H1 (cell line): ENCODE measurements around the gene NSUN6. TPM values are rescaled to one million over a fixed set of nuclear protein-coding genes. Genes with fewer than 3 reads are reported as not detected.

ENCODE experiments used
- CTCF ChIA-PET: fragments of 300-600 bp; sonication (Branson Sonifier 250); formaldehyde crosslinking; loops from one replicate; lab custom pipeline; 2021; ENCODE audit not compliant: partially characterized antibody; lab: Charles Lee
- POLR2A ChIA-PET: fragments of 300-600 bp; sonication (Branson Sonifier 250); formaldehyde crosslinking; loops from one replicate; lab custom pipeline; 2021; ENCODE audit warnings: inconsistent platforms; ENCODE audit not compliant: partially characterized antibody; lab: Charles Lee
- DNase-seq, 2 experiments: peaks; one replicate each; pipeline versions ENCODE4 v3.0.0 to v3.0.0-alpha.2; 2010 to 2022; ENCODE audit warnings: low spot score in 2 of 2, low read depth in 1 of 2, mixed read lengths in 1 of 2
- FAIRE-seq: peaks from 2 replicates; lab custom pipeline; 2011; peaks lifted over from hg19 to GRCh38; lab: Jason Lieb, UNC
- H2AFZ ChIP-seq: 2 replicates; pipeline ENCODE4 v1.8.1; 2012; ENCODE audit warnings: low read length, inconsistent platforms
- H2AK5ac ChIP-seq: 2 replicates; pipeline ENCODE4 v1.6.1; 2013; ENCODE audit warnings: low read depth, low read length
- H2BK120ac ChIP-seq: replicated peaks from 2 replicates; pipeline ENCODE3; 2013; ENCODE audit warnings: low read depth, low read length, inconsistent platforms
- H2BK12ac ChIP-seq: 2 replicates; pipeline ENCODE4 v1.6.1; 2013; ENCODE audit warnings: low read depth, low read length
- H2BK15ac ChIP-seq: 2 replicates; pipeline ENCODE4 v1.6.1; 2013; ENCODE audit warnings: low read length
- H2BK20ac ChIP-seq: 2 replicates; pipeline ENCODE4 v1.6.1; 2013; ENCODE audit warnings: low read length
- H2BK5ac ChIP-seq: 2 replicates; pipeline ENCODE4 v1.6.1; 2013; ENCODE audit warnings: low read depth, low read length
- H3K14ac ChIP-seq: 2 replicates; pipeline ENCODE4 v1.6.1; 2013; ENCODE audit warnings: inconsistent platforms; ENCODE audit not compliant: insufficient read length
- H3K18ac ChIP-seq: 2 replicates; pipeline ENCODE4 v1.6.1; 2013; ENCODE audit warnings: low read length; ENCODE audit errors: extremely low read depth
- H3K23ac ChIP-seq: 2 replicates; pipeline ENCODE4 v1.6.1; 2013; ENCODE audit warnings: inconsistent platforms; ENCODE audit not compliant: insufficient read length
- H3K23me2 ChIP-seq: 2 replicates; pipeline ENCODE4 v1.6.1; 2013; ENCODE audit warnings: low read depth, low read length
- H3K27ac ChIP-seq: 2 replicates; pipeline ENCODE4 v1.6.1; 2011; ENCODE audit warnings: low read depth, low read length, inconsistent platforms
- H3K27me3 ChIP-seq, 4 experiments: replicated peaks in 1 of 4; 1 replicate in 1 of 4; 2 replicates in 3 of 4; pipeline versions ENCODE4 v1.6.1 to v1.8.1; 2011 to 2013; ENCODE audit warnings: low read length in 3 of 4, mild to moderate bottlenecking in 3 of 4, inconsistent platforms in 2 of 4, mixed read lengths in 2 of 4, moderate library complexity in 1 of 4; ENCODE audit not compliant: control insufficient read depth in 3 of 4, insufficient read depth in 3 of 4; ENCODE audit errors: extremely low read depth in 1 of 4
- H3K36me3 ChIP-seq, 4 experiments: 2 replicates each; pipeline versions ENCODE4 v1.6.1 to v1.8.1; 2011 to 2013; ENCODE audit warnings: mild to moderate bottlenecking in 4 of 4, low read length in 3 of 4, moderate library complexity in 2 of 4, control low read depth in 1 of 4, inconsistent platforms in 1 of 4; ENCODE audit not compliant: insufficient read depth in 4 of 4, control insufficient read depth in 2 of 4
- H3K4ac ChIP-seq: replicated peaks from 2 replicates; pipeline ENCODE3; 2013; ENCODE audit warnings: low read length, low read depth, mixed read lengths, inconsistent platforms; ENCODE audit not compliant: insufficient read length
- H3K4me1 ChIP-seq, 4 experiments: replicated peaks in 1 of 4; 1 replicate in 1 of 4; 2 replicates in 3 of 4; pipeline versions ENCODE4 v1.6.1 to v1.8.1; 2011 to 2013; ENCODE audit warnings: low read length in 3 of 4, inconsistent platforms in 2 of 4, mixed read lengths in 1 of 4; ENCODE audit not compliant: insufficient read depth in 4 of 4, control insufficient read depth in 3 of 4
- H3K4me2 ChIP-seq, 2 experiments: 2 replicates each; pipeline versions ENCODE4 v1.6.1 to v1.8.1; 2011 to 2013; ENCODE audit warnings: low read depth in 2 of 2, low read length in 2 of 2, control low read depth in 1 of 2, inconsistent platforms in 1 of 2, mild to moderate bottlenecking in 1 of 2; ENCODE audit not compliant: insufficient read depth in 1 of 2
- H3K4me3 ChIP-seq, 4 experiments: fragments of 200-600, 300-600 bp in 1 of 4; sonication (generic), shearing (Covaris generic), sonication (Bioruptor Twin) in 1 of 4; 2 replicates each; pipeline versions ENCODE4 v1.5.1 to v1.8.1; 2011 to 2016; ENCODE audit warnings: low read length in 4 of 4, low read depth in 3 of 4, control low read depth in 2 of 4, inconsistent platforms in 2 of 4, mild to moderate bottlenecking in 2 of 4, mixed read lengths in 1 of 4, moderate library complexity in 1 of 4; ENCODE audit not compliant: insufficient read depth in 2 of 4; ENCODE audit errors: extremely low read depth in 1 of 4
- H3K56ac ChIP-seq: replicated peaks from 2 replicates; pipeline ENCODE3; 2013; ENCODE audit warnings: low read depth, mild to moderate bottlenecking, mixed read lengths, low read length, inconsistent platforms; ENCODE audit not compliant: insufficient read length
- H3K79me1 ChIP-seq: 2 replicates; pipeline ENCODE4 v1.6.1; 2013; ENCODE audit warnings: low read depth, low read length, control low read depth
- H3K79me2 ChIP-seq, 2 experiments: 2 replicates each; pipeline versions ENCODE4 v1.6.1 to v1.8.1; 2012 to 2013; ENCODE audit warnings: low read length in 2 of 2, mild to moderate bottlenecking in 2 of 2, inconsistent platforms in 1 of 2; ENCODE audit not compliant: insufficient read depth in 2 of 2, control insufficient read depth in 1 of 2
- H3K9ac ChIP-seq, 4 experiments: replicated peaks in 1 of 4; 1 replicate in 1 of 4; 2 replicates in 3 of 4; pipeline versions ENCODE4 v1.6.1 to v1.8.1; 2011 to 2013; ENCODE audit warnings: low read depth in 3 of 4, low read length in 3 of 4, control low read depth in 2 of 4, mild to moderate bottlenecking in 2 of 4, moderate library complexity in 2 of 4, inconsistent platforms in 1 of 4; ENCODE audit errors: extremely low read depth in 1 of 4
- H3K9me3 ChIP-seq, 2 experiments: 2 replicates each; pipeline versions ENCODE4 v1.6.1 to v1.8.1; 2012 to 2013; ENCODE audit warnings: mild to moderate bottlenecking in 2 of 2, moderate library complexity in 2 of 2, control low read depth in 1 of 2, inconsistent platforms in 1 of 2, low read depth in 1 of 2, low read length in 1 of 2, mixed read lengths in 1 of 2; ENCODE audit not compliant: insufficient read depth in 2 of 2
- H4K20me1 ChIP-seq, 2 experiments: replicated peaks in 1 of 2; 2 replicates each; pipeline versions ENCODE3 to v1.8.1; 2011 to 2013; ENCODE audit warnings: inconsistent platforms in 2 of 2, low read length in 2 of 2, mild to moderate bottlenecking in 1 of 2; ENCODE audit not compliant: insufficient read depth in 2 of 2, control insufficient read depth in 1 of 2
- H4K5ac ChIP-seq: 2 replicates; pipeline ENCODE4 v1.6.1; 2013; ENCODE audit warnings: low read length, low read depth, mixed read lengths, inconsistent platforms; ENCODE audit not compliant: insufficient read length
- H4K8ac ChIP-seq: 2 replicates; pipeline ENCODE4 v1.8.0; 2013; ENCODE audit warnings: mild to moderate bottlenecking, moderate library complexity, low read length, inconsistent platforms; ENCODE audit not compliant: insufficient read depth; ENCODE audit errors: extremely low read depth
- H4K91ac ChIP-seq: replicated peaks from 2 replicates; pipeline ENCODE3; 2013; ENCODE audit warnings: low read length, mixed read lengths, inconsistent platforms; ENCODE audit not compliant: insufficient read length
- CTBP2 ChIP-seq: IDR thresholded peaks from 2 replicates; pipeline ENCODE4 v1.7.0; 2011; ENCODE audit warnings: borderline replicate concordance, mild to moderate bottlenecking, moderate library complexity, mixed read lengths, low read length; ENCODE audit not compliant: insufficient read depth, insufficient read length
- E2F6 ChIP-seq: IDR thresholded peaks from 2 replicates; pipeline ENCODE4 v1.6.1; 2012; ENCODE audit warnings: inconsistent platforms
- EGR1 ChIP-seq: IDR thresholded peaks from 2 replicates; pipeline ENCODE4 v1.6.1; 2011; ENCODE audit warnings: low read depth, low read length, borderline replicate concordance
- HDAC2 ChIP-seq, 2 experiments: fragments of 300-600 bp in 1 of 2; sonication (generic) in 1 of 2; IDR thresholded peaks; 2 replicates each; pipeline ENCODE4 v1.6.1; 2011 to 2012; ENCODE audit warnings: low read depth in 2 of 2, low read length in 2 of 2, mild to moderate bottlenecking in 2 of 2, moderate library complexity in 2 of 2, borderline replicate concordance in 1 of 2, inconsistent platforms in 1 of 2
- RBBP5 ChIP-seq: IDR thresholded peaks from 2 replicates; pipeline ENCODE4 v1.7.1; 2012; ENCODE audit warnings: low read depth, mild to moderate bottlenecking, inconsistent platforms, low read length, moderate library complexity, borderline replicate concordance
- SP4 ChIP-seq: IDR thresholded peaks from 2 replicates; pipeline ENCODE4 v1.6.1; 2012; ENCODE audit warnings: low read length, inconsistent platforms
- SUZ12 ChIP-seq: fragments of 200-600 bp; sonication (generic); IDR thresholded peaks from 2 replicates; pipeline ENCODE4 v1.6.1; 2012; ENCODE audit warnings: mild to moderate bottlenecking, inconsistent platforms, low read length, moderate library complexity, mixed read lengths
- WGBS, 2 experiments: shearing (Covaris generic) in 1 of 2; methylation state at CpG; one replicate each; pipeline versions ENCODE4 v1.1.6 to v1.1.7; 2013 to 2015; ENCODE audit warnings: low lambda C conversion rate in 2 of 2, mixed read lengths in 2 of 2, inconsistent platforms in 1 of 2, low coverage in 1 of 2, missing lambda C conversion rate in 1 of 2; ENCODE audit not compliant: insufficient replicate concordance in 2 of 2, insufficient coverage in 1 of 2, insufficient read length in 1 of 2; ENCODE audit errors: extremely low coverage in 1 of 2, missing lambda C conversion rate in 1 of 2; 5-methylcytosine and 5-hydroxymethylcytosine counted together
- polyA plus RNA-seq, 7 experiments: library from polyadenylated mRNA; depleted of rRNA in 3 of 7; stranded (reverse) in 5 of 7; unstranded in 2 of 7; fragments of >200 nt in 5 of 7; fragments of 200-250 nt in 2 of 7; gene quantifications; 1 replicate in 5 of 7; 2 replicates in 1 of 7; 4 replicates in 1 of 7; pipeline versions ENCODE4 v1.2.1 to v1.2.3, GENCODE V29; 2011 to 2013; ENCODE audit warnings: missing spikeins in 2 of 7, mixed read lengths in 2 of 7
- total RNA-seq: library from RNA; stranded (reverse); fragmentation: NEBNext Ultra II Directional; extraction: Animal tissue kit (Norgen Biotek cat#: 25700); gene quantifications from 2 replicates; pipeline ENCODE4 v1.2.1, GENCODE V29; 2021

Gene NSUN6
- total and polyA plus RNA-seq, 2 of the 8 experiments (the other 6 are each of a cell fraction or from before 2014, with no cell fraction given): 5.9 to 14.4 TPM

GRCh38 chr10:18582803-18583202, 68.6 kb downstream of the NSUN6 start:
- Histone ChIP-seq H3K79me2 (no peaks in the 10 kb centered on the region), H2BK5ac (no peak overlapping the region), H2BK120ac (no peak overlapping the region), H4K20me1 (no peaks in the 10 kb centered on the region), H2BK12ac (no peak overlapping the region), H3K27ac (no peak overlapping the region), H2BK20ac (no peak overlapping the region), H3K9me3 (no peaks in the 10 kb centered on the region), H3K14ac (no peak overlapping the region), H3K79me1 (no peaks in the 10 kb centered on the region), H3K4ac (no peak overlapping the region), H4K5ac (no peak overlapping the region), H4K91ac (no peak overlapping the region), H3K36me3 (peaks cover 0 to 10% (median 5%) of the 10 kb centered on the region in 4 experiments; a peak in 4 of 8 replicates), H3K9ac (no peak overlapping the region), H3K18ac (no peak overlapping the region), H3K4me1 (peaks cover 0 to 3% (median 0%) of the 10 kb centered on the region in 4 experiments; a peak in 1 of 7 replicates), H3K56ac (no peak overlapping the region), H3K4me2 (no peak overlapping the region), H3K27me3 (no peaks in the 10 kb centered on the region), H2AK5ac (no peak overlapping the region), H4K8ac (no peak overlapping the region), H2BK15ac (no peak overlapping the region), H2AFZ (no peak overlapping the region), H3K4me3 (no peak overlapping the region), H3K23ac (no peak overlapping the region), H3K23me2 (no peaks in the 10 kb centered on the region)
- CTCF ChIA-PET: interaction anchor here (1.7 kb wide), 1 partner anchor 12 kb away, joined by 6 read pairs; no protein-coding TSS in a partner anchor
- TF ChIP-seq SP4: no peak
- no peak for TF ChIP-seq RBBP5
- TF ChIP-seq SUZ12: no peak
- no peak for TF ChIP-seq EGR1
- TF ChIP-seq HDAC2 (IDR thresholded peaks at IDR 0.05; ENCODE audit: borderline replicate concordance in 1 of 2, low read depth in 2 of 2, low read length in 2 of 2): no peak
- TF ChIP-seq E2F6: no peak
- no peak for TF ChIP-seq CTBP2
- 98% methylated on average over 3 of the region's 3 CpGs; no CpG with 5 or more reads in 1 of the 2 experiments for WGBS, 2 experiments
- POLR2A ChIA-PET: no interaction called here
- no peak for DNase-seq
- FAIRE-seq: no peak
